ENCODE results near the gene ITPRID1. TPM values are rescaled to one million over a fixed set of nuclear protein-coding genes. Genes with fewer than 3 reads are reported as not detected.
"Not testable (repeated sequence)": the region's sequence is repeated elsewhere in the genome, so short reads cannot be mapped to it uniquely, and the experiment has no call there.

ITPRID1 gene
- total RNA-seq, 1 experiment from 2014 or later = not detected

GRCh38 chr7:31529103-31529502 is 15.2 kb downstream of the ITPRID1 start:
- TF ChIP-seq EZH2 (IDR thresholded peaks at IDR 0.05; ENCODE audit: low read length, unreplicated experiment) (no peak), EZH2phosphoT487 (IDR thresholded peaks at IDR 0.05; ENCODE audit: borderline replicate concordance, low read length) (no peak), CTCF (conservative IDR thresholded peaks at IDR 0.05; ENCODE audit: low read depth, low read length) (no peak)
- CTCF ChIA-PET = no interaction called here
- H3K79me2 ChIP-seq (ENCODE audit: low read length) = no peaks in the 10 kb centered on the region

DNA sequence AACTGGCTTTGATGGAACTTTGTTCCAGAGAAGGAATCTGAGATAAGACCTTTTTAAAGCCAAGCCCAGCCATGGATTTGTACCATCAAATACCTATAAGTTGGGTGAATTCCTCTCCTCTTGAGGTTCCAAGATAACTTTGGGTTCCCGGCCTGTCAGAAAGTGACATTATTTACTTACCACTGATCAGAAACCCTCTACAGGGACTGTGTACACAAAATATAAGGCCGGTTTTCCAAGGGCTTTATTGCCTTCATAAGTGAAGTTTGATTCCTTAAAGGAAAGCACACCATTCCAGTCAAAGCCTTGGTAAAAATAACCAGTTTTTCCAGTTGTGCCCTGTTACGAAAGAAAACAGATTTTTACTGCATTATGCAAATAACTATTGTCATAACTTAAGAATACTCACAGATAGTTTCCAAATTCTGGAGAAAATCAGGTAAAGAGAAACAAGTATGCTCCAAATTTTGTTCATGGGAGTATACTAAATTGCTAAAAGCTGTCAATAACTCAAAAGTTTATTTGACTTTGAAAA is 26.8 kb downstream of the ITPRID1 start:
- ATAC-seq; H3K79me2 ChIP-seq (ENCODE audit: low read length); H3K27me3 ChIP-seq (ENCODE audit: low read length); CTCF ChIA-PET; H3K9ac ChIP-seq (ENCODE audit: low read length); BruUV-seq (replicated peaks); H4K20me1 ChIP-seq (ENCODE audit: low read length); H3K4me3 ChIP-seq (ENCODE audit: low read length); H3K9me3 ChIP-seq (ENCODE audit: low read length); H3K9me2 ChIP-seq (replicated peaks; ENCODE audit: low read length); H2AFZ ChIP-seq (ENCODE audit: low read length); H3K4me1 ChIP-seq (ENCODE audit: insufficient read depth, low read length); H3K4me2 ChIP-seq (ENCODE audit: low read length); POLR2A ChIA-PET (ENCODE audit: unreplicated experiment); H3K36me3 ChIP-seq (ENCODE audit: low read depth, low read length); H3K27ac ChIP-seq (ENCODE audit: low read length); H3F3A ChIP-seq (ENCODE audit: low read length, unreplicated experiment); intact Hi-C loops (cut with micrococcal nuclease): not testable (repeated sequence)
- DNase-seq = peak; percentile 70

More at GRCh38 chr7:31529103-31529502, 15.2 kb downstream of the ITPRID1 start:
- peaks cover 35% of the 10 kb centered on the region for H3K27me3 ChIP-seq (ENCODE audit: low read length)
- no peaks in the 10 kb centered on the region; the same call in 1 of the 2 replicates for H3K4me1 ChIP-seq (ENCODE audit: insufficient read depth, low read length)
- H3K4me2 ChIP-seq (ENCODE audit: low read length) = no peak overlapping the region
- H3K9ac ChIP-seq (ENCODE audit: low read length) = no peak overlapping the region
- ATAC-seq (no peak), DNase-seq (no peak)
- H4K20me1 ChIP-seq (ENCODE audit: low read length) = no peaks in the 10 kb centered on the region
- H3F3A ChIP-seq (ENCODE audit: low read length, unreplicated experiment) = no peaks in the 10 kb centered on the region
- H2AFZ ChIP-seq (ENCODE audit: low read length) = no peak overlapping the region
- no peaks in the 10 kb centered on the region for H3K9me2 ChIP-seq (replicated peaks; ENCODE audit: low read length)
- no peaks in the 10 kb centered on the region for H3K9me3 ChIP-seq (ENCODE audit: low read length)
- H3K36me3 ChIP-seq (ENCODE audit: low read depth, low read length) = no peaks in the 10 kb centered on the region
- no peak overlapping the region for H3K4me3 ChIP-seq (ENCODE audit: low read length)
- no TSS peak for BruUV-seq (replicated peaks)
- intact Hi-C loops (cut with micrococcal nuclease) = no loop called here
- no peak overlapping the region for H3K27ac ChIP-seq (ENCODE audit: low read length)
- POLR2A ChIA-PET (ENCODE audit: unreplicated experiment) = no interaction called here

DNA sequence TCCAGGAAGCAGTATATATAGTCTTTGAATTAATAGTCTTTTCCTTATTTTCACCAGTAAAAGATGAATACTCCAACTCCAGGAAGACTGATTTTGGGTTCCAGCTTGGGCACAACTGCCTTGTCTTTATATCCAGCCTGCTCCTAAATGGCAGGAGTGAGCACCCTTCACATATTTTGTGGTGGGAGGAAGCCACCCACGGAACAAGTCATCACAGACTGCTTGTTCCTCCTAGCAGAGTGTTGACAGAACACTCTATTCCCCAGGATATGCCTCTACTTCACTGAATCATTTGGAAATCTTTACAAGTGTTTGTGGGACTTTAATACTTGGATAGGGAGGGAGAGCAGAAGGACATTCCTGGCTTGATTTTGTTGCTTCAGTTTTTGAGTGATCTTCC is 31.7 kb downstream of the ITPRID1 start:
- Histone ChIP-seq H3K4me1 (ENCODE audit: insufficient read depth, low read length) (peaks cover 18% of the 10 kb centered on the region), H3K36me3 (ENCODE audit: low read depth, low read length) (no peaks in the 10 kb centered on the region), H3K9ac (ENCODE audit: low read length) (no peak overlapping the region), H4K20me1 (ENCODE audit: low read length) (no peaks in the 10 kb centered on the region), H3K4me3 (ENCODE audit: low read length) (no peak overlapping the region), H3K9me2 (replicated peaks; ENCODE audit: low read length) (no peaks in the 10 kb centered on the region), H3K9me3 (ENCODE audit: low read length) (no peaks in the 10 kb centered on the region), H3K79me2 (ENCODE audit: low read length) (no peaks in the 10 kb centered on the region), H3K27me3 (ENCODE audit: low read length) (peaks cover 2% of the 10 kb centered on the region; the same call in 1 of the 2 replicates), H3K27ac (ENCODE audit: low read length) (no peak overlapping the region), H3F3A (ENCODE audit: low read length, unreplicated experiment) (no peaks in the 10 kb centered on the region), H3K4me2 (ENCODE audit: low read length) (no peak overlapping the region), H2AFZ (ENCODE audit: low read length) (no peak overlapping the region)
- ChIA-PET POLR2A (ENCODE audit: unreplicated experiment) (no interaction called here), CTCF (no interaction called here)
- no peak for TF ChIP-seq CTCF (conservative IDR thresholded peaks at IDR 0.05; ENCODE audit: low read depth, low read length)
- TF ChIP-seq EZH2phosphoT487 (IDR thresholded peaks at IDR 0.05; ENCODE audit: borderline replicate concordance, low read length) = no peak
- TF ChIP-seq EZH2 (IDR thresholded peaks at IDR 0.05; ENCODE audit: low read length, unreplicated experiment) = no peak
- DNase-seq (no peak), ATAC-seq (no peak)
- BruUV-seq (replicated peaks) = no TSS peak
- intact Hi-C loops (cut with micrococcal nuclease) = no loop called here
